ENCODE measurements around the gene NUCKS1.

The NUCKS1 gene

DNA sequence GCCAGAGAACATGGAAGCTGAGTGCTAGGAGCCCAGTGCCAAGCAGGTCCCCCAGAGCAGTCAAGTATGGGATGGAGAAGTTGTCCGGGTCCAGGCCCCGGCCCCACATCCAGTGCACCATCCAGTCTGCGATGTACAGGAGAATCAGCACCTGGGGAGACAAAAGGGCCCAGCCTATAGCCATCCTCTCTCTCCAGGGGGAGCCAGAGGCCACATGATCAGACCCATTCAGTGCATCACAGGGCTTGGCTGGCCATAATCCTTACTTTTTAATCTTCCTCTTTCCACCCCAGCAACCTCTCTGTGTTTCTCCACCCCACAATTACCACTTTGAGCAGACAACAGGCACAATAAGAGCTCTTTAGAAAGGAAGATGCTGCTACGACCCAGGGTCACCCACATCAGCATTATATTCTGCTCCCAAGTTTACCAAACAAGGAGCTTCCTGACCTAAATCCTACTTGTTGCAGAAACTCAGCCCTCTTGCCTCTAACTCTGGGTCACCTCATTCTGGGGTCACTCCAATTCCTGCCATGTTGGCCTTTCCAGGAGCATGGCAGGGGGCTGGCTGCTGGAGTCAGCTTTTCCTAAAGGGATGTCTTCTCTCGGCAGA is 41.7 kb upstream of the NUCKS1 start:
- DNase-seq (ENCODE audit: low spot score), result peak; percentile 79
- TF ChIP-seq, protein P1, sequence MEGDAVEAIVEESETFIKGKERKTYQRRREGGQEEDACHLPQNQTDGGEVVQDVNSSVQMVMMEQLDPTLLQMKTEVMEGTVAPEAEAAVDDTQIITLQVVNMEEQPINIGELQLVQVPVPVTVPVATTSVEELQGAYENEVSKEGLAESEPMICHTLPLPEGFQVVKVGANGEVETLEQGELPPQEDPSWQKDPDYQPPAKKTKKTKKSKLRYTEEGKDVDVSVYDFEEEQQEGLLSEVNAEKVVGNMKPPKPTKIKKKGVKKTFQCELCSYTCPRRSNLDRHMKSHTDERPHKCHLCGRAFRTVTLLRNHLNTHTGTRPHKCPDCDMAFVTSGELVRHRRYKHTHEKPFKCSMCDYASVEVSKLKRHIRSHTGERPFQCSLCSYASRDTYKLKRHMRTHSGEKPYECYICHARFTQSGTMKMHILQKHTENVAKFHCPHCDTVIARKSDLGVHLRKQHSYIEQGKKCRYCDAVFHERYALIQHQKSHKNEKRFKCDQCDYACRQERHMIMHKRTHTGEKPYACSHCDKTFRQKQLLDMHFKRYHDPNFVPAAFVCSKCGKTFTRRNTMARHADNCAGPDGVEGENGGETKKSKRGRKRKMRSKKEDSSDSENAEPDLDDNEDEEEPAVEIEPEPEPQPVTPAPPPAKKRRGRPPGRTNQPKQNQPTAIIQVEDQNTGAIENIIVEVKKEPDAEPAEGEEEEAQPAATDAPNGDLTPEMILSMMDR (IDR thresholded peaks at IDR 0.05; ENCODE audit: extremely low read depth, insufficient read depth, missing control alignments), result peak; percentile 86
- in situ Hi-C loops (cut with MboI; ENCODE audit: low pct_unique_long_range_greater_than_20kb, low sequenced_read_pairs, unreplicated experiment), result loop anchor here (10.0 to 25.0 kb wide), 2 partner anchors 193 to 321 kb away; partner anchors contain the start of gene AVPR1B

GRCh38 chr1:205787287-205787916 is 37.4 kb upstream of the NUCKS1 start:
- TF ChIP-seq, protein P1 (IDR thresholded peaks at IDR 0.05; ENCODE audit: extremely low read depth, insufficient read depth, missing control alignments), result no peak
- in situ Hi-C loops (cut with MboI; ENCODE audit: low pct_unique_long_range_greater_than_20kb, low sequenced_read_pairs, unreplicated experiment), result loop anchor here (25.0 kb wide), 1 partner anchor 325 kb away; the partner anchor contains the start of gene AVPR1B
- DNase-seq (ENCODE audit: low spot score), result no peak

DNA sequence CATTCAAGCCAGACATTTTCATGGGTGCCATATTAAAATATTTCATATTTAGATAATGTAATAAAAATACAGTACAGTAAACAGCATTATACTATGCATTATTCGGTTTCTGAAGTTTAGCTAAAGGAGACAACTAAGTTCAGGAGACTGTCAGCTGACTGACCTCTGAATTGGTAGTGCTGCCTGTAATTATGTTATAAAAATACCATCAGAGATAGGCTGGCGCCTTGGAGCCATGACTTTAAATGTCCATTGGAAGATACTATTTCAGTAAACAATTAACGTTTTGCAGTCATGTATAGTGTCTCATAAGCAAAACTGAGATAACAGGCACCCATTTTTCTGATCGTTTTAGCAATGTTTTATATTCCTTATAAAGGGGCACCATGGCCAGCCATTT is 36.6 kb upstream of the NUCKS1 start:
- in situ Hi-C loops (cut with MboI; ENCODE audit: low pct_unique_long_range_greater_than_20kb, low sequenced_read_pairs, unreplicated experiment), result loop anchor here (25.0 kb wide), 1 partner anchor 326 kb away; the partner anchor contains the start of gene AVPR1B
- no peak for DNase-seq (ENCODE audit: low spot score)

GRCh38 chr1:205785446-205785845 is 35.5 kb upstream of the NUCKS1 start:
- DNase-seq (ENCODE audit: low spot score), result no peak
- TF ChIP-seq, protein P1 (IDR thresholded peaks at IDR 0.05; ENCODE audit: extremely low read depth, insufficient read depth, missing control alignments), result no peak
- in situ Hi-C loops (cut with MboI; ENCODE audit: low pct_unique_long_range_greater_than_20kb, low sequenced_read_pairs, unreplicated experiment), result loop anchor here (25.0 kb wide), 1 partner anchor 327 kb away; the partner anchor contains the start of gene AVPR1B

More for the DNA sequence above, 36.6 kb upstream of the NUCKS1 start:
- TF ChIP-seq, protein P1 (IDR thresholded peaks at IDR 0.05; ENCODE audit: extremely low read depth, insufficient read depth, missing control alignments), result no peak

DNA sequence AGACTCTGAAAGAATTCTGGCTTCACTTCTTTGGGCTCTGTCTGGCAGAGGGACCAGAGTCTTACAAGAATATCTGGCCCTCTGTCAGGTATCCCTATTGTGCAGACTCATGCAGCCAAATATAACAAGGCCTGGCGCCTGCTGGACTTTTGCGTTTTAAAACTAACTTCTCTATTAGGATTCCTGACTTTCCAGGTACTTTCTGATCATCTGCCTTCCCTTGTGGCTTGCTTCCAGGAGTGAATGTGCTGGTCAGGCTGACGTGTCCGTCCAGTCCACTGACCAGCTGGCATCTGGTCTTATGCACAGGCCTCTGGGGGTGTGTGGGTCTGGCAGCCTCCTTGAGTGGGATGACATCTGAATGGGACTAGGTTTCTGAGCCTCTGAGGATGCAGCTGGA is 33.9 kb upstream of the NUCKS1 start:
- in situ Hi-C loops (cut with MboI; ENCODE audit: low pct_unique_long_range_greater_than_20kb, low sequenced_read_pairs, unreplicated experiment), result loop anchor here (25.0 kb wide), 1 partner anchor 328 kb away; the partner anchor contains the start of gene AVPR1B
- TF ChIP-seq, protein P1 (IDR thresholded peaks at IDR 0.05; ENCODE audit: extremely low read depth, insufficient read depth, missing control alignments), result no peak
- no peak for DNase-seq (ENCODE audit: low spot score)

GRCh38 chr1:205783433-205783795 is 33.4 kb upstream of the NUCKS1 start:
- no peak for DNase-seq (ENCODE audit: low spot score)
- TF ChIP-seq, protein P1 (IDR thresholded peaks at IDR 0.05; ENCODE audit: extremely low read depth, insufficient read depth, missing control alignments), result no peak
- in situ Hi-C loops (cut with MboI; ENCODE audit: low pct_unique_long_range_greater_than_20kb, low sequenced_read_pairs, unreplicated experiment), result loop anchor here (25.0 kb wide), 1 partner anchor 329 kb away; the partner anchor contains the start of gene AVPR1B

Data from GM13977 (cell line).